ENCODE data around the gene MTA1. TPM values are rescaled to one million over a fixed set of nuclear protein-coding genes. Genes with fewer than 3 reads are reported as not detected.

The MTA1 gene
- total and polyA plus RNA-seq, 2 experiments from 2014 or later, result 8.1 to 37.0 TPM

GRCh38 chr14:105478398-105479251, 59.0 kb downstream of the MTA1 start:
- no peaks in the 10 kb centered on the region for H3K27me3 ChIP-seq (replicated peaks; ENCODE audit: insufficient read depth)
- no peaks in the 10 kb centered on the region for H3K36me3 ChIP-seq (ENCODE audit: low read depth)
- no peak for DNase-seq
- no peak overlapping the region for H3K9ac ChIP-seq
- no peak overlapping the region for H2AFZ ChIP-seq
- no peak overlapping the region for H3K4me3 ChIP-seq
- no peaks in the 10 kb centered on the region for H3F3A ChIP-seq (ENCODE audit: insufficient read depth)
- H3K9me3 ChIP-seq (ENCODE audit: low read depth), result no peaks in the 10 kb centered on the region
- no peak overlapping the region for H3K27ac ChIP-seq
- no peak overlapping the region for H3K4me2 ChIP-seq (ENCODE audit: unreplicated experiment)
- H3K79me2 ChIP-seq (ENCODE audit: insufficient read depth), result peaks cover 10% of the 10 kb centered on the region
- no peaks in the 10 kb centered on the region for H4K20me1 ChIP-seq (ENCODE audit: insufficient read depth)
- TF ChIP-seq EZH2 (IDR thresholded peaks at IDR 0.05; ENCODE audit: insufficient read depth, poor library complexity, severe bottlenecking) (no peak), EZH2phosphoT487 (IDR thresholded peaks at IDR 0.05; ENCODE audit: insufficient read depth, low read depth) (no peak)
- in situ Hi-C loops (cut with MboI), result no loop called here
- H3K4me1 ChIP-seq (ENCODE audit: insufficient read depth), result peaks cover 23% of the 10 kb centered on the region
- H3K9me2 ChIP-seq (ENCODE audit: insufficient read depth), result no peaks in the 10 kb centered on the region
- 80 to 81% methylated on average over 29 to 80 of the region's 81 CpGs for WGBS, 2 experiments (ENCODE audit: low coverage in 1 of 2, low lambda C conversion rate in 2 of 2, missing lambda C conversion rate in 2 of 2)

- Histone ChIP-seq H3K27me3 (replicated peaks; ENCODE audit: insufficient read depth) (no peaks in the 10 kb centered on the region), H3K4me3 (no peak overlapping the region), H3K9me3 (ENCODE audit: low read depth) (no peaks in the 10 kb centered on the region), H2AFZ (no peak overlapping the region), H3K27ac (no peak overlapping the region), H4K20me1 (ENCODE audit: insufficient read depth) (no peaks in the 10 kb centered on the region), H3K79me2 (ENCODE audit: insufficient read depth) (peaks cover 10% of the 10 kb centered on the region), H3F3A (ENCODE audit: insufficient read depth) (no peaks in the 10 kb centered on the region), H3K4me1 (ENCODE audit: insufficient read depth) (peaks cover 27% of the 10 kb centered on the region), H3K9ac (no peak overlapping the region; the same call in 1 of the 2 replicates), H3K36me3 (ENCODE audit: low read depth) (no peaks in the 10 kb centered on the region), H3K4me2 (ENCODE audit: unreplicated experiment) (no peak overlapping the region), H3K9me2 (ENCODE audit: insufficient read depth) (no peaks in the 10 kb centered on the region)
- WGBS, 2 experiments (ENCODE audit: low coverage in 1 of 2, low lambda C conversion rate in 2 of 2, missing lambda C conversion rate in 2 of 2), result 82 to 85% methylated on average over 28 to 34 of the region's 34 CpGs
- no peak for DNase-seq
- TF ChIP-seq EZH2 (IDR thresholded peaks at IDR 0.05; ENCODE audit: insufficient read depth, poor library complexity, severe bottlenecking) (no peak), EZH2phosphoT487 (IDR thresholded peaks at IDR 0.05; ENCODE audit: insufficient read depth, low read depth) (no peak)
- in situ Hi-C loops (cut with MboI), result no loop called here
These were observed 60.0 kb downstream of the MTA1 start for GRCh38 chr14:105479431-105480158.

GRCh38 chr14:105480199-105480746, 60.6 kb downstream of the MTA1 start:
- no peaks in the 10 kb centered on the region for H3K9me3 ChIP-seq (ENCODE audit: low read depth)
- H3K4me3 ChIP-seq, result no peak overlapping the region
- no peak for TF ChIP-seq EZH2 (IDR thresholded peaks at IDR 0.05; ENCODE audit: insufficient read depth, poor library complexity, severe bottlenecking)
- no peak for TF ChIP-seq EZH2phosphoT487 (IDR thresholded peaks at IDR 0.05; ENCODE audit: insufficient read depth, low read depth)
- H3K27me3 ChIP-seq (replicated peaks; ENCODE audit: insufficient read depth), result no peaks in the 10 kb centered on the region
- no peaks in the 10 kb centered on the region for H3K9me2 ChIP-seq (ENCODE audit: insufficient read depth)
- peaks cover 30% of the 10 kb centered on the region for H3K4me1 ChIP-seq (ENCODE audit: insufficient read depth)
- no peak overlapping the region for H2AFZ ChIP-seq
- H3K4me2 ChIP-seq (ENCODE audit: unreplicated experiment), result no peak overlapping the region
- peaks cover 10% of the 10 kb centered on the region for H3K79me2 ChIP-seq (ENCODE audit: insufficient read depth)
- 33 to 49% methylated on average over 10 to 15 of the region's 15 CpGs for WGBS, 2 experiments (ENCODE audit: low coverage in 1 of 2, low lambda C conversion rate in 2 of 2, missing lambda C conversion rate in 2 of 2)
- no peaks in the 10 kb centered on the region for H3K36me3 ChIP-seq (ENCODE audit: low read depth)
- in situ Hi-C loops (cut with MboI), result no loop called here
- no peak for DNase-seq
- H4K20me1 ChIP-seq (ENCODE audit: insufficient read depth), result no peaks in the 10 kb centered on the region
- H3K9ac ChIP-seq, result peak overlapping the region; percentile 97
- peak overlapping the region; percentile 99 for H3K27ac ChIP-seq
- no peaks in the 10 kb centered on the region for H3F3A ChIP-seq (ENCODE audit: insufficient read depth)
